Calu3 (cell line): ENCODE results near the gene CACNA1S. TPM values are rescaled to one million over a fixed set of nuclear protein-coding genes. Genes with fewer than 3 reads are reported as not detected.
A peak's percentile ranks its signal among the peaks of the same experiment; 100 is the strongest.

ENCODE experiments used
- BruUV-seq: library from RNA; stranded (reverse); fragments of 400-500 nt; replicated peaks from 2 replicates; lab custom pipeline; 2021; lab: Mats Ljungman, UMichigan
- CTCF ChIA-PET: fragments of 300-600 bp; sonication (Branson Sonifier 250); formaldehyde crosslinking; loops from one replicate; lab custom pipeline; 2022; ENCODE audit warnings: antibody characterized with exemption; lab: Charles Lee
- DNase-seq: peaks from one replicate; pipeline ENCODE4 v3.0.0; 2022
- H3K27ac Mint-ChIP-seq: one replicate; pipeline ENCODE4 v1.8.0; 2022; ENCODE audit warnings: mixed read lengths; ENCODE audit not compliant: unreplicated experiment
- H3K27me3 Mint-ChIP-seq: one replicate; pipeline ENCODE4 v1.8.0; 2022; ENCODE audit warnings: mixed read lengths; ENCODE audit not compliant: unreplicated experiment
- H3K36me3 Mint-ChIP-seq: one replicate; pipeline ENCODE4 v1.8.0; 2022; ENCODE audit warnings: mild to moderate bottlenecking, moderate library complexity, mixed read lengths; ENCODE audit not compliant: insufficient read depth, unreplicated experiment
- H3K4me1 Mint-ChIP-seq: one replicate; pipeline ENCODE4 v1.8.0; 2022; ENCODE audit warnings: mild to moderate bottlenecking, low read depth, mixed read lengths; ENCODE audit not compliant: unreplicated experiment
- H3K4me3 Mint-ChIP-seq: one replicate; pipeline ENCODE4 v1.8.0; 2022; ENCODE audit warnings: mild to moderate bottlenecking, low read depth, moderate library complexity, mixed read lengths; ENCODE audit not compliant: unreplicated experiment
- H3K9me3 Mint-ChIP-seq: one replicate; pipeline ENCODE4 v1.8.0; 2022; ENCODE audit warnings: low read depth, mixed read lengths; ENCODE audit not compliant: unreplicated experiment
- CTCF ChIP-seq: fragments of 200-600 bp; IDR thresholded peaks from one replicate; pipeline ENCODE4 v1.8.0; 2022; ENCODE audit warnings: antibody characterized with exemption; ENCODE audit not compliant: unreplicated experiment
- intact Hi-C: fragments of 100-400 bp; cut with micrococcal nuclease; formaldehyde crosslinking; loops from one replicate; pipeline ENCODE4 v1.10.0; 2022; ENCODE audit not compliant: unreplicated experiment
- total RNA-seq: library from RNA; stranded (reverse); gene quantifications from 2 replicates; pipeline ENCODE4 v1.2.3, GENCODE V29; 2022

The CACNA1S gene
- total RNA-seq, 1 experiment from 2014 or later = not detected

GRCh38 chr1:201088395-201088794, 23.8 kb downstream of the CACNA1S start:
- no peak for DNase-seq
- intact Hi-C loops = loop anchor here (5.0 kb wide), 1 partner anchor 134 kb away; no protein-coding TSS in a partner anchor
- no peaks in the 10 kb centered on the region for H3K9me3 Mint-ChIP-seq
- H3K4me1 Mint-ChIP-seq = no peaks in the 10 kb centered on the region
- H3K27ac Mint-ChIP-seq = no peak overlapping the region
- BruUV-seq = no TSS peak
- TF ChIP-seq CTCF = no peak
- peaks cover 82% of the 10 kb centered on the region for H3K27me3 Mint-ChIP-seq
- H3K4me3 Mint-ChIP-seq = no peak overlapping the region
- CTCF ChIA-PET = no interaction called here
- H3K36me3 Mint-ChIP-seq = no peaks in the 10 kb centered on the region

- no peaks in the 10 kb centered on the region for H3K9me3 Mint-ChIP-seq
- peak; percentile 67 for TF ChIP-seq CTCF
- peak; percentile 85 for DNase-seq
- no peaks in the 10 kb centered on the region for H3K36me3 Mint-ChIP-seq
- no peak overlapping the region for H3K4me3 Mint-ChIP-seq
- H3K27me3 Mint-ChIP-seq = peaks cover 81% of the 10 kb centered on the region
- BruUV-seq = no TSS peak
- intact Hi-C loops = loop anchor here (1.0 to 5.0 kb wide), 2 partner anchors 28 to 136 kb away; no protein-coding TSS in a partner anchor
- H3K27ac Mint-ChIP-seq = no peak overlapping the region
- CTCF ChIA-PET = interaction anchor here (0.5 to 1.9 kb wide), 10 partner anchors 10 to 1272 kb away, joined by 3 to 26 read pairs (median 4); no protein-coding TSS in a partner anchor
- H3K4me1 Mint-ChIP-seq = no peaks in the 10 kb centered on the region
Observed at GRCh38 chr1:201085902-201086735, 26.1 kb downstream of the CACNA1S start.

- intact Hi-C loops = no loop called here
- Mint-ChIP-seq H3K27me3 (peaks cover 87% of the 10 kb centered on the region), H3K9me3 (no peaks in the 10 kb centered on the region), H3K36me3 (no peaks in the 10 kb centered on the region), H3K4me1 (no peaks in the 10 kb centered on the region), H3K4me3 (no peak overlapping the region), H3K27ac (no peak overlapping the region)
- CTCF ChIA-PET = interaction anchor here (0.5 kb wide), 1 partner anchor 1399 kb away, joined by 3 read pairs; no protein-coding TSS in a partner anchor
- no peak for DNase-seq
- BruUV-seq = no TSS peak
- no peak for TF ChIP-seq CTCF
Observed at GRCh38 chr1:201084295-201084694, 27.9 kb downstream of the CACNA1S start.

GRCh38 chr1:201083741-201084140, 28.5 kb downstream of the CACNA1S start:
- no peak for TF ChIP-seq CTCF
- no peak overlapping the region for H3K4me3 Mint-ChIP-seq
- no TSS peak for BruUV-seq

More at GRCh38 chr1:201083741-201084140, 28.5 kb downstream of the CACNA1S start:
- Mint-ChIP-seq H3K36me3 (no peaks in the 10 kb centered on the region), H3K27ac (no peak overlapping the region), H3K9me3 (no peaks in the 10 kb centered on the region), H3K27me3 (peaks cover 87% of the 10 kb centered on the region), H3K4me1 (no peaks in the 10 kb centered on the region)
- CTCF ChIA-PET = no interaction called here
- intact Hi-C loops = no loop called here
- no peak for DNase-seq
